NB4 (cell line): ENCODE data around the gene CASZ1.

ENCODE experiments used
- CTCF ChIP-seq: IDR thresholded peaks from one replicate; pipeline ENCODE4 v1.5.1; 2012; ENCODE audit warnings: low read depth, low read length
- MAX ChIP-seq: IDR thresholded peaks from 2 replicates; pipeline ENCODE4 v1.6.1; 2011; ENCODE audit warnings: low read depth, low read length
- POLR2A ChIP-seq: IDR thresholded peaks from 2 replicates; pipeline ENCODE4 v1.6.1; 2011; ENCODE audit warnings: mild to moderate bottlenecking; ENCODE audit not compliant: insufficient read length; ENCODE audit errors: extremely low read depth

- no peak for TF ChIP-seq POLR2A
- TF ChIP-seq MAX: no peak
- TF ChIP-seq CTCF: no peak
Observed at GRCh38 chr1:10829965-10830515, 33.6 kb upstream of the CASZ1 start.
